CD4-positive, alpha-beta T cell (primary cell): ENCODE data around the gene SLC1A2. TPM values are rescaled to one million over a fixed set of nuclear protein-coding genes. Genes with fewer than 3 reads are reported as not detected.

Experiments
- ATAC-seq: fragments of 200-7000 bp; cut with Tn5 transposase; one replicate; pipeline ENCODE4 v1.10.0; 2022; ENCODE audit warnings: mild to moderate bottlenecking; ENCODE audit not compliant: poor library complexity
- CTCF ChIA-PET: fragments of 350-600 bp; sonication (Branson Sonifier 250); formaldehyde crosslinking; loops from one replicate; lab custom pipeline; 2021; ENCODE audit warnings: antibody characterized with exemption, inconsistent platforms; lab: Charles Lee
- POLR2A ChIA-PET: fragments of 350-600 bp; sonication (Branson Sonifier 250); formaldehyde crosslinking; loops from one replicate; lab custom pipeline; 2021; ENCODE audit warnings: antibody characterized with exemption, inconsistent platforms; lab: Charles Lee
- DNase-seq, 14 experiments: peaks; one replicate each; pipeline ENCODE4 v3.0.0-alpha.2; 2013 to 2020; ENCODE audit warnings: mixed read lengths in 2 of 14
- H3K27ac ChIP-seq, 2 donors: one replicate each; pipeline versions ENCODE4 v1.5.1 to v1.7.0; 2013; ENCODE audit warnings: low read length in 2 of 2, low read depth in 1 of 2, mild to moderate bottlenecking in 1 of 2
- H3K27me3 ChIP-seq, 2 experiments: 1 replicate in 1 of 2; 2 replicates in 1 of 2; pipeline versions ENCODE4 v1.6.1 to v1.7.0; 2013; ENCODE audit warnings: low read length in 2 of 2, control low read depth in 1 of 2, mild to moderate bottlenecking in 1 of 2, moderate library complexity in 1 of 2; ENCODE audit not compliant: insufficient read depth in 2 of 2, control insufficient read depth in 1 of 2
- H3K36me3 ChIP-seq: one replicate; pipeline ENCODE4 v1.6.1; 2013; ENCODE audit warnings: low read length, control low read depth; ENCODE audit not compliant: insufficient read depth
- H3K4me1 ChIP-seq: one replicate; pipeline ENCODE4 v1.6.1; 2013; ENCODE audit warnings: low read length, control low read depth; ENCODE audit not compliant: insufficient read depth
- H3K4me3 ChIP-seq: one replicate; pipeline ENCODE4 v1.5.1; 2013; ENCODE audit warnings: mild to moderate bottlenecking, low read length, moderate library complexity
- H3K9me3 ChIP-seq, 2 experiments: 1 replicate in 1 of 2; 2 replicates in 1 of 2; pipeline versions ENCODE4 v1.6.1 to v1.7.0; 2013; ENCODE audit warnings: low read length in 2 of 2, mild to moderate bottlenecking in 2 of 2, control low read depth in 1 of 2, moderate library complexity in 1 of 2; ENCODE audit not compliant: control insufficient read depth in 1 of 2, insufficient read depth in 1 of 2
- H3K27ac Mint-ChIP-seq: one replicate; pipeline ENCODE4 v1.8.0; 2020; ENCODE audit warnings: mixed read lengths
- H3K27me3 Mint-ChIP-seq: one replicate; pipeline ENCODE4 v1.8.0; 2021; ENCODE audit warnings: mixed read lengths
- H3K36me3 Mint-ChIP-seq: one replicate; pipeline ENCODE4 v1.8.0; 2021; ENCODE audit warnings: low read depth, mixed read lengths
- H3K4me1 Mint-ChIP-seq: one replicate; pipeline ENCODE4 v1.8.0; 2021; ENCODE audit warnings: low read depth, mixed read lengths
- H3K4me3 Mint-ChIP-seq: one replicate; pipeline ENCODE4 v1.8.0; 2020; ENCODE audit warnings: mild to moderate bottlenecking, mixed read lengths
- H3K9me3 Mint-ChIP-seq: one replicate; pipeline ENCODE4 v1.8.0; 2020; ENCODE audit warnings: mixed read lengths
- intact Hi-C, 2 experiments: fragments of 100-400 bp; cut with DNase I in 1 of 2; cut with micrococcal nuclease in 1 of 2; formaldehyde crosslinking; loops; one replicate each; pipeline versions ENCODE4 v1.15.1 to v1.9.0; 2023 to 2025; cut with DNase I, micrococcal nuclease
- total RNA-seq, 174 experiments: library from RNA in 2 of 174; stranded (reverse) in 2 of 174; gene quantifications; one replicate each; pipeline ENCODE4 v1.2.3 and lab custom pipeline; 2021 to 2026
- TF ChIP-seq, protein P1 (sequence below): fragments of 200-600 bp; IDR thresholded peaks from one replicate; pipeline ENCODE4 v1.8.0; 2022; ENCODE audit warnings: antibody characterized with exemption, mild to moderate bottlenecking

The SLC1A2 gene
- total RNA-seq, 2 experiments from 2014 or later = not detected

DNA sequence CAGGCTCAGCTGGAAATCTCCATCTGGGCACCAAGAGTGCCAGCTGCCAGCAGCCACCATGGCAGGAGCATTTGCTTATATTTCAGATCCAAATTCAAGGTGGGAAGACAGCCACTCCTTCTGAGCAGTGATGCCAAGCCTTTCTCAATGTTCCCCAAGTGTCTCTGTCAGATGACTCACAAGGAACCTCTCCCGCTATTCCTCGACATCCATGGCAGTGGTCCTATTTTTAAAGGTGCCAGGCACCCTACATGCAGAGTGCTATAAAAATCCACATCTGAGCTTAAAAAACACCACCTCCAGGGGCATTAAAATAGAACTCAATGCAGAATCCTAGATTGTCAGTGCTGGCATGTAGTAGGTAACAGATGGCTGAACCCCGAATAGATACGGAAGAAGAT lies 112.1 kb downstream of the SLC1A2 start:
- Mint-ChIP-seq H3K27ac (no peak overlapping the region), H3K27me3 (no peaks in the 10 kb centered on the region), H3K4me1 (peaks cover 26% of the 10 kb centered on the region), H3K36me3 (no peaks in the 10 kb centered on the region), H3K4me3 (no peak overlapping the region), H3K9me3 (no peaks in the 10 kb centered on the region)
- H3K9me3 ChIP-seq = no peaks in the 10 kb centered on the region
- H3K27ac ChIP-seq = no peak overlapping the region
- ChIA-PET POLR2A (no interaction called here), CTCF (no interaction called here)
- no peak overlapping the region for H3K4me3 ChIP-seq
- DNase-seq (no peak), ATAC-seq (no peak)
- H3K4me1 ChIP-seq = peaks cover 28% of the 10 kb centered on the region
- H3K27me3 ChIP-seq = no peaks in the 10 kb centered on the region
- intact Hi-C loops = loop anchor here (2.0 to 10.0 kb wide), 4 partner anchors 65 to 380 kb away; no protein-coding TSS in a partner anchor
- TF ChIP-seq, protein P1, sequence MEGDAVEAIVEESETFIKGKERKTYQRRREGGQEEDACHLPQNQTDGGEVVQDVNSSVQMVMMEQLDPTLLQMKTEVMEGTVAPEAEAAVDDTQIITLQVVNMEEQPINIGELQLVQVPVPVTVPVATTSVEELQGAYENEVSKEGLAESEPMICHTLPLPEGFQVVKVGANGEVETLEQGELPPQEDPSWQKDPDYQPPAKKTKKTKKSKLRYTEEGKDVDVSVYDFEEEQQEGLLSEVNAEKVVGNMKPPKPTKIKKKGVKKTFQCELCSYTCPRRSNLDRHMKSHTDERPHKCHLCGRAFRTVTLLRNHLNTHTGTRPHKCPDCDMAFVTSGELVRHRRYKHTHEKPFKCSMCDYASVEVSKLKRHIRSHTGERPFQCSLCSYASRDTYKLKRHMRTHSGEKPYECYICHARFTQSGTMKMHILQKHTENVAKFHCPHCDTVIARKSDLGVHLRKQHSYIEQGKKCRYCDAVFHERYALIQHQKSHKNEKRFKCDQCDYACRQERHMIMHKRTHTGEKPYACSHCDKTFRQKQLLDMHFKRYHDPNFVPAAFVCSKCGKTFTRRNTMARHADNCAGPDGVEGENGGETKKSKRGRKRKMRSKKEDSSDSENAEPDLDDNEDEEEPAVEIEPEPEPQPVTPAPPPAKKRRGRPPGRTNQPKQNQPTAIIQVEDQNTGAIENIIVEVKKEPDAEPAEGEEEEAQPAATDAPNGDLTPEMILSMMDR = no peak
- H3K36me3 ChIP-seq = no peaks in the 10 kb centered on the region

DNA sequence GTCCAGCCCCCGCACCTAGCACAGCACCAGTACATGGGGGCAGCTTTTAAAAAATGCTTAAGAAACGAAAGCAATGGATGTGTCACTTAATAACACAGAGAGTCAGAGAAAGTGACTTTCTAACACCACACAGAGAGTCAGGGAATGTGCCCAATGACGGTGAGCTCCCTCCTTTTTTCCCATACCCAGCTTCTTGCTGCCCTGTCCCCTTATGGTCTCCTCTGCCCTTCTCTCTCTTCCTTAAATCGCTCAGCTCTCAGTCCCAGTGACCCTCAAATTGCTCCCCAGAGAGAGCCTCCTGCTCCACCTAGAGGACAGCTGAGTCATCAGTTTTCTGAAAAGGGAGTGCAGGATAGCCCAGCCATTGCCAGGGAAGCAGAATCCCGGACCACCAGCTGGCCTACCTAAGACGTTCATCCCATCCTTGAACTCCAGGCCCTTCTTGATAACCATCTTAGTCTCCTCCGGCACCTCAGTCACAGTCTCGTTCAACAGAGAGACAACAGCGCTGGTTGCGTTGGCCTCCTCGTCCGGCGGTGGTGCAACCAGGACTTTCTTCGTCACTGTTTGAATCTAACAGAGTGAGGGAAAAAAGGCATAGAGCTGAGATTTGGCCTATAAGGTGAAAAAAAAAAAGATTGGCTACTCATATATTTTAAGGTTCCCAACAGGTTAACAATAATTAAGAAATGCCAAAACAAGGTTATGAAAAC lies 113.5 kb downstream of the SLC1A2 start:
- DNase-seq = peak; percentile 23 to 78 (median 32)
- TF ChIP-seq, protein P1 = peak; percentile 76
- no peaks in the 10 kb centered on the region for H3K36me3 Mint-ChIP-seq
- POLR2A ChIA-PET = interaction anchor here (0.7 to 2.0 kb wide), 9 partner anchors 26 to 381 kb away, joined by 3 to 5 read pairs (median 3); no protein-coding TSS in a partner anchor
- no peaks in the 10 kb centered on the region for H3K36me3 ChIP-seq
- intact Hi-C loops = loop anchor here (1.0 to 10.0 kb wide), 5 partner anchors 64 to 379 kb away; no protein-coding TSS in a partner anchor
- peaks cover 26% of the 10 kb centered on the region for H3K4me1 Mint-ChIP-seq
- H3K27me3 ChIP-seq = no peaks in the 10 kb centered on the region
- H3K27ac Mint-ChIP-seq = peak overlapping the region; percentile 4
- no peak overlapping the region for H3K4me3 ChIP-seq
- H3K4me3 Mint-ChIP-seq = peak overlapping the region; percentile 65
- ATAC-seq = peak; percentile 77
- CTCF ChIA-PET = interaction anchor here (0.7 to 2.6 kb wide), 25 partner anchors 9 to 380 kb away, joined by 3 to 11 read pairs (median 3); no protein-coding TSS in a partner anchor
- no peaks in the 10 kb centered on the region for H3K9me3 ChIP-seq
- peaks cover 28% of the 10 kb centered on the region for H3K4me1 ChIP-seq
- no peak overlapping the region for H3K27ac ChIP-seq
- no peaks in the 10 kb centered on the region for H3K27me3 Mint-ChIP-seq
- H3K9me3 Mint-ChIP-seq = no peaks in the 10 kb centered on the region

DNA sequence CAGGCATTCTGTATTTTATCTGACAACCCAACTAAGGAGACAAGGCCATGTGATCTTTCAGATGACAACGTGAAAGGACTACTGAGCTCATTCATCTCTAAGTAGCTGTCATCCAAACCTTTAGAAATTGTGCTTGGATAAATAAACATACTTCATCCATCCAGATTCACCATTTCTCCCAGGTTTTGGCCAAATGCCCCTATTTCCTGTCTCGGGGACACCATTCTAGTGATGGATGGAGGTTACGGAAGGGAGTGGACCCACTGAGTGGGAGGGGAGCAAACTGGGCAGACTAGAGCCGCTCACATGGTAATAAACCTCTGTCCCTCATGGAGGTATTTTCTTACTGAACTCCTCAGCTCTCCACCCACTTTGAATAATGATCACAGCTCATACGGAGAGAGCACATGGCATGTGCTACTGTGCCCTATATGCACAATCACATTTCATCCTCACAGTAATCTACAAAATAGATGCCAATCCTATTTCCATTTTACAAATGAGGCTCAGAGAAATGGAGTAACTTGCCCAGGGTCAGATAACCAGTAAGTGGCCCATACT lies 114.4 kb downstream of the SLC1A2 start:
- Histone ChIP-seq H3K4me1 (peaks cover 26% of the 10 kb centered on the region), H3K27me3 (no peaks in the 10 kb centered on the region), H3K9me3 (no peaks in the 10 kb centered on the region), H3K36me3 (no peaks in the 10 kb centered on the region), H3K4me3 (no peak overlapping the region), H3K27ac (no peak overlapping the region)
- Mint-ChIP-seq H3K9me3 (no peaks in the 10 kb centered on the region), H3K4me3 (peak overlapping the region; percentile 65), H3K36me3 (no peaks in the 10 kb centered on the region), H3K27me3 (no peaks in the 10 kb centered on the region), H3K4me1 (peaks cover 26% of the 10 kb centered on the region), H3K27ac (peak overlapping the region; percentile 12)
- intact Hi-C loops = loop anchor here (1.0 to 10.0 kb wide), 4 partner anchors 63 to 378 kb away; no protein-coding TSS in a partner anchor
- no peak for ATAC-seq
- DNase-seq = no peak
- TF ChIP-seq, protein P1 = no peak
- CTCF ChIA-PET = interaction anchor here (0.7 to 2.6 kb wide), 26 partner anchors 10 to 379 kb away, joined by 3 to 11 read pairs (median 3); no protein-coding TSS in a partner anchor
- POLR2A ChIA-PET = interaction anchor here (0.8 to 2.0 kb wide), 9 partner anchors 26 to 380 kb away, joined by 3 to 5 read pairs (median 3); no protein-coding TSS in a partner anchor
